Measurements from ENCODE around the gene EFCAB6.

EFCAB6 gene

GRCh38 chr22:43847376-43848289 lies 35.5 kb upstream of the EFCAB6 start:
- no peak overlapping the region for H3K4me3 ChIP-seq (replicated peaks; ENCODE audit: low read depth, low read length)
- no peak for DNase-seq (ENCODE audit: extremely low read depth, low read depth)
- no peak for TF ChIP-seq CTCF (IDR thresholded peaks at IDR 0.05; ENCODE audit: low read depth, low read length, missing control alignments)

- no peak for TF ChIP-seq CTCF (IDR thresholded peaks at IDR 0.05; ENCODE audit: low read depth, low read length, missing control alignments)
- DNase-seq (ENCODE audit: extremely low read depth, low read depth), result no peak
- H3K4me3 ChIP-seq (replicated peaks; ENCODE audit: low read depth, low read length), result no peak overlapping the region
Measured at GRCh38 chr22:43846966-43847365, 34.9 kb upstream of the EFCAB6 start.

- no peak for DNase-seq (ENCODE audit: extremely low read depth, low read depth)
- H3K4me3 ChIP-seq (replicated peaks; ENCODE audit: low read depth, low read length), result no peak overlapping the region
- TF ChIP-seq CTCF (IDR thresholded peaks at IDR 0.05; ENCODE audit: low read depth, low read length, missing control alignments), result no peak
Measured at GRCh38 chr22:43845981-43846380, 33.9 kb upstream of the EFCAB6 start.

- H3K4me3 ChIP-seq (replicated peaks; ENCODE audit: low read depth, low read length), result no peak overlapping the region
- no peak for TF ChIP-seq CTCF (IDR thresholded peaks at IDR 0.05; ENCODE audit: low read depth, low read length, missing control alignments)
- no peak for DNase-seq (ENCODE audit: extremely low read depth, low read depth)
Measured at GRCh38 chr22:43844560-43845545, 32.7 kb upstream of the EFCAB6 start.

- H3K4me3 ChIP-seq (replicated peaks; ENCODE audit: low read depth, low read length), result no peak overlapping the region
- no peak for TF ChIP-seq CTCF (IDR thresholded peaks at IDR 0.05; ENCODE audit: low read depth, low read length, missing control alignments)
- DNase-seq (ENCODE audit: extremely low read depth, low read depth), result no peak
Measured at GRCh38 chr22:43843783-43844530, 31.9 kb upstream of the EFCAB6 start.

GRCh38 chr22:43841742-43842141 lies 29.6 kb upstream of the EFCAB6 start:
- no peak for TF ChIP-seq CTCF (IDR thresholded peaks at IDR 0.05; ENCODE audit: low read depth, low read length, missing control alignments)
- no peak overlapping the region for H3K4me3 ChIP-seq (replicated peaks; ENCODE audit: low read depth, low read length)

More at GRCh38 chr22:43841742-43842141, 29.6 kb upstream of the EFCAB6 start:
- DNase-seq (ENCODE audit: extremely low read depth, low read depth), result no peak
